MM.1S (cell line): Measurements from ENCODE around the gene TRDMT1.

Experiments used
- CTCF ChIP-seq: fragments of 300-600 bp; sonication (generic); IDR thresholded peaks from 2 replicates; pipeline ENCODE4 v1.5.1; 2016; ENCODE audit warnings: antibody characterized with exemption, low read length, mixed read lengths
- EZH2 ChIP-seq: fragments of 300-600 bp; sonication (generic); optimal IDR thresholded peaks from 2 replicates; pipeline ENCODE3; 2017; ENCODE audit warnings: low read depth, mild to moderate bottlenecking, antibody characterized with exemption, low read length, mixed read lengths
- EZH2phosphoT487 ChIP-seq: fragments of 300-600 bp; sonication (generic); IDR thresholded peaks from 2 replicates; pipeline ENCODE4 v1.6.1; 2018; ENCODE audit warnings: antibody characterized with exemption, low read length

- no peak for TF ChIP-seq CTCF
- TF ChIP-seq EZH2: no peak
- no peak for TF ChIP-seq EZH2phosphoT487
Measured at GRCh38 chr10:17174626-17175025, 26.8 kb downstream of the TRDMT1 start.
